HL-60 (cell line): ENCODE measurements around the gene PRR12.

ENCODE experiments used
- GABPA ChIP-seq: IDR thresholded peaks from 2 replicates; pipeline ENCODE4 v1.6.1; 2012; ENCODE audit warnings: low read depth
- POLR2AphosphoS5 ChIP-seq: IDR thresholded peaks from 2 replicates; pipeline ENCODE4 v1.6.1; 2012; ENCODE audit warnings: low read depth
- TF ChIP-seq, protein P1 (sequence below): IDR thresholded peaks from one replicate; pipeline ENCODE4 v1.5.1; 2011; ENCODE audit warnings: low read length, control low read depth, inconsistent platforms; ENCODE audit not compliant: insufficient read depth
- TF ChIP-seq, protein P2 (sequence below): IDR thresholded peaks from 2 replicates; pipeline ENCODE4 v1.6.1; 2012; ENCODE audit warnings: low read depth; ENCODE audit not compliant: insufficient replicate concordance

DNA sequence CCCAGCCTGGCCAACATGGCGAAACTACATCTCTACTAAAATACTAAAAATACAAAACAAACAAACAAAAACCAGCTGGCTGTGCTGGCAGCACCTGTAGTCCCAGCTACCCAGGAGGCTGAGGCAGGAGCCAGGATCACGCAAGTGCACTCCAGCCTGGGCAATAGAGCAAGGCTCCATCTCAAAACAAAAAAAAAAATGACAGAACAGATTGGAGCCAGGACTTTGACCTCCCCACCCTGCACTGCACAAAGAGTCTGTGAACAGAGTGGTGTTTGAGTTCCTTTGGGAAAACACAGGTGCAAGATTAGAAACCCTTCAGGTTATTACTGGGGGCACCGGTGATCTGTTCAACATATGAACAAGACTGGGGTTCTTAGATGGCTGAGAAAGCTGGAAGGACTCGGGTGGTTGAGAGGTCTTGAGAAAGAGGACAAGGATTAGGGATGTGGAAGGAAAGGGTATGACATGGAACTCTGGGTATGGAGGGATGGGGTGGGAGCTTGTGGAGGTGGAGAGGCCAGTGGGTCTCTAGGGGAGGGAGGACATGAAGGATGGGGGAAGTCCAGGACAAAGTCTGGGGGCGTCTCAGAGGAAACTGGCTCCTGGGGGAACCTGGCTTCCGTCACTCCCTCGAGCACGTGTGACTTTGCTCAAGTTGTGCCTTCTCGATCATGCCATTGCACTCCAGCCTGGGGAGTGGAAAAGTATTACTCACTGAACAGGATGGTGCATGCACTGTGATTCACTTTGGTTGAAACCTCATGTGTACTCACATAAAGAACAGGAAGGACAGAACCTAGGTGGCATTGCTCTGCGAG is 37.3 kb upstream of the PRR12 start:
- no peak for TF ChIP-seq GABPA
- TF ChIP-seq, protein P1, sequence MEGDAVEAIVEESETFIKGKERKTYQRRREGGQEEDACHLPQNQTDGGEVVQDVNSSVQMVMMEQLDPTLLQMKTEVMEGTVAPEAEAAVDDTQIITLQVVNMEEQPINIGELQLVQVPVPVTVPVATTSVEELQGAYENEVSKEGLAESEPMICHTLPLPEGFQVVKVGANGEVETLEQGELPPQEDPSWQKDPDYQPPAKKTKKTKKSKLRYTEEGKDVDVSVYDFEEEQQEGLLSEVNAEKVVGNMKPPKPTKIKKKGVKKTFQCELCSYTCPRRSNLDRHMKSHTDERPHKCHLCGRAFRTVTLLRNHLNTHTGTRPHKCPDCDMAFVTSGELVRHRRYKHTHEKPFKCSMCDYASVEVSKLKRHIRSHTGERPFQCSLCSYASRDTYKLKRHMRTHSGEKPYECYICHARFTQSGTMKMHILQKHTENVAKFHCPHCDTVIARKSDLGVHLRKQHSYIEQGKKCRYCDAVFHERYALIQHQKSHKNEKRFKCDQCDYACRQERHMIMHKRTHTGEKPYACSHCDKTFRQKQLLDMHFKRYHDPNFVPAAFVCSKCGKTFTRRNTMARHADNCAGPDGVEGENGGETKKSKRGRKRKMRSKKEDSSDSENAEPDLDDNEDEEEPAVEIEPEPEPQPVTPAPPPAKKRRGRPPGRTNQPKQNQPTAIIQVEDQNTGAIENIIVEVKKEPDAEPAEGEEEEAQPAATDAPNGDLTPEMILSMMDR, result no peak
- TF ChIP-seq POLR2AphosphoS5, result no peak
- TF ChIP-seq, protein P2, sequence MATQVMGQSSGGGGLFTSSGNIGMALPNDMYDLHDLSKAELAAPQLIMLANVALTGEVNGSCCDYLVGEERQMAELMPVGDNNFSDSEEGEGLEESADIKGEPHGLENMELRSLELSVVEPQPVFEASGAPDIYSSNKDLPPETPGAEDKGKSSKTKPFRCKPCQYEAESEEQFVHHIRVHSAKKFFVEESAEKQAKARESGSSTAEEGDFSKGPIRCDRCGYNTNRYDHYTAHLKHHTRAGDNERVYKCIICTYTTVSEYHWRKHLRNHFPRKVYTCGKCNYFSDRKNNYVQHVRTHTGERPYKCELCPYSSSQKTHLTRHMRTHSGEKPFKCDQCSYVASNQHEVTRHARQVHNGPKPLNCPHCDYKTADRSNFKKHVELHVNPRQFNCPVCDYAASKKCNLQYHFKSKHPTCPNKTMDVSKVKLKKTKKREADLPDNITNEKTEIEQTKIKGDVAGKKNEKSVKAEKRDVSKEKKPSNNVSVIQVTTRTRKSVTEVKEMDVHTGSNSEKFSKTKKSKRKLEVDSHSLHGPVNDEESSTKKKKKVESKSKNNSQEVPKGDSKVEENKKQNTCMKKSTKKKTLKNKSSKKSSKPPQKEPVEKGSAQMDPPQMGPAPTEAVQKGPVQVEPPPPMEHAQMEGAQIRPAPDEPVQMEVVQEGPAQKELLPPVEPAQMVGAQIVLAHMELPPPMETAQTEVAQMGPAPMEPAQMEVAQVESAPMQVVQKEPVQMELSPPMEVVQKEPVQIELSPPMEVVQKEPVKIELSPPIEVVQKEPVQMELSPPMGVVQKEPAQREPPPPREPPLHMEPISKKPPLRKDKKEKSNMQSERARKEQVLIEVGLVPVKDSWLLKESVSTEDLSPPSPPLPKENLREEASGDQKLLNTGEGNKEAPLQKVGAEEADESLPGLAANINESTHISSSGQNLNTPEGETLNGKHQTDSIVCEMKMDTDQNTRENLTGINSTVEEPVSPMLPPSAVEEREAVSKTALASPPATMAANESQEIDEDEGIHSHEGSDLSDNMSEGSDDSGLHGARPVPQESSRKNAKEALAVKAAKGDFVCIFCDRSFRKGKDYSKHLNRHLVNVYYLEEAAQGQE, result no peak
